Activated CD8-positive, alpha-beta memory T cell treated with anti-CD3 and anti-CD28 coated beads, Interleukin-2, amount 50 U/mL, for 48 hours (primary cell): ENCODE results near the gene NLGN1.
"Not testable (repeated sequence)": the region's sequence is repeated elsewhere in the genome, so short reads cannot be mapped to it uniquely, and the experiment has no call there.

ENCODE experiments used
- DNase-seq: peaks from one replicate; pipeline ENCODE4 v3.0.0-alpha.2; 2020

NLGN1 gene

GRCh38 chr3:173430576-173430975, 33.0 kb downstream of the NLGN1 start:
- no peak for DNase-seq

DNA sequence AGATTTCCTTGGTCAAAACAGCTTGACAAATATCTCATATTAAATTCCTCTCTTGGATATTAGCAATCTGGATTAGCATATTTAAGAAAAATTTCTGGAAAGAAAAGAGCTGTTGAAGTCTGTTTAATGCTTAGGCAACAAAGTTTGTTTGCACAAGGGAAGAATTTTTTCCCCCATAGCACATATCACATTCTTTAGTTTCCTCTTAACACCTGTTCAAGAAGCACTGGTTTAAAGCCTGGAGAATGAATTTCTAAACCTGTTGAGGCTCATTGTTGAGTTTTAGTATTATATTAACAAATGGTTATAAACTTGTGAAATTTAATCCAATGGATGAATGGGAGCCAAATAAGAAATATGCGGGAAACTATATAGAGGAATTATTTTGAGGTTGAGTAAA, 41.5 kb downstream of the NLGN1 start:
- DNase-seq: no peak

DNA sequence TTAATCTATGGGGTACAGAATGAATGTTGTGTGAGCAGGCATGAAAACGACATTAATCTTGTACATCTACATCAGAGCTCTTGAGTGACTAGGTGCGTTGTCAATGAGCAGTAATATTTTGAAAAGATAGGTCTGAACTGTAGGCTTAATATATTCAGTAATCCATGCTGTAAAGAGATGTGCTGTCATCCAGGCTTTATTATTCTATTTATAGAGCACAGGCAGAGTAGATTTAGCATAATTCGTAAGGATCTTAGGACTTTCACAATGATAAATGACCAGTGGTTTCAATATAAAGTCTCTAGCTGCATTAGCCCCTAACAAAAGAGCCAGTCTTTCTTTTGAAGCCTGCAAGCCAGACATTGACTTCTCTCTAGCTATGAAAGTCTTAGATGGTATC, 43.0 kb downstream of the NLGN1 start:
- DNase-seq: no peak

DNA sequence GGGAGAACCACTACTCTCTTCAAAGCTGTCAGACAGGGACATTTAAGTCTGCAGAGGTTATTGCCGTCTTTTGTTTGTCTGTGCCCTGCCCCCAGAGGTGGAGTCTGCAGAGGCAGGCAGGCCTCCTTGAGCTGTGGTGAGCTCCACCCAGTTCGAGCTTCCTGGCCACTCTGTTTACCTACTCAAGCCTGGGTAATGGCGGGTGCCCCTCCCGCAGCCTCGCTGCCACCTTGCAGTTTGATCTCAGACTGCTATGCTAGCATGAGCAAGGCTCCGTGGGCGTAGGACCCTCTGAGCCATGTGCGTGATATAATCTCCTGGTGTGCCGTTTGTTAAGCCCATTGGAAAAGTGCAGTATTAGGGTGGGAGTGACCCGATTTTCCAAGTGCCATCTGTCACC, 54.0 kb downstream of the NLGN1 start:
- DNase-seq: not testable (repeated sequence)

GRCh38 chr3:173463250-173463649, 65.7 kb downstream of the NLGN1 start:
- DNase-seq: no peak

- no peak for DNase-seq
These were observed 67.6 kb downstream of the NLGN1 start for GRCh38 chr3:173465112-173465511.

DNA sequence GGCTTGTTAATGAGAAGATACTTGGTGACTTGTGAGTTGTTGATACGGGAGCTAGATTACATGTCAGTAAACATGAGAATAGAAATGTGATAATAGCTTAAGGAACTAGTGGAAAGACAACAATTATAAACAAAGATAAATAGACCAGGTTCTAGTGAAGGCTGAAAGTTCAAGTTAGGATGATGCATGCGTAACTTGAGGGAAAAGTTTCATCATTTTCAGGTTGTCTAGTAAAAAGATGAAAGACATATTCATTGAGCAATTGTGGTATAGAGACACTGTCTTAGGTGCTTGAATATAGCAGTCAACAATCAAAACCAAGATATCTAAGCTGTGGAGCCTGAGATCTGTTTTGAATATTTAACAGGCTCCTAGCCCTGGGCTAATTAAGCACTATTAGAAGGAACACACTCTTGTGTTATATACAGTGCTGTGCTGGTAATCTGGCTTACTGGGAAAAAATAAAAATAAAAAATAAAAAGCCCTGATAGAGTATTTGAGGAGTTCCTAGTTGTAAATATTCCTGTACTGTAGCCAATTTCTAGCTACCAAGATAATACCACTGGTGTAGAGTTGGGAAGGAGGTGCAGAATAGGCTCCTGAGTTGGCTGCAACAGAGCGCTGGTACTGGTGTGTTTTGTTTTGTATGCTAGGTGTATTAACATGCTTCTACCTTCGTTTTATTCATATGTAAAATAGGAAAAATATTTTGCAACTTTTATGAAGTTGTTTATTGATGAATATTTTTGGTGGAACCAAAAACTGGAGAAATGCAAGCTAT, 68.5 kb downstream of the NLGN1 start:
- no peak for DNase-seq

GRCh38 chr3:173467501-173467900, 70.0 kb downstream of the NLGN1 start:
- no peak for DNase-seq

GRCh38 chr3:173473237-173473636, 75.7 kb downstream of the NLGN1 start:
- DNase-seq: no peak

DNA sequence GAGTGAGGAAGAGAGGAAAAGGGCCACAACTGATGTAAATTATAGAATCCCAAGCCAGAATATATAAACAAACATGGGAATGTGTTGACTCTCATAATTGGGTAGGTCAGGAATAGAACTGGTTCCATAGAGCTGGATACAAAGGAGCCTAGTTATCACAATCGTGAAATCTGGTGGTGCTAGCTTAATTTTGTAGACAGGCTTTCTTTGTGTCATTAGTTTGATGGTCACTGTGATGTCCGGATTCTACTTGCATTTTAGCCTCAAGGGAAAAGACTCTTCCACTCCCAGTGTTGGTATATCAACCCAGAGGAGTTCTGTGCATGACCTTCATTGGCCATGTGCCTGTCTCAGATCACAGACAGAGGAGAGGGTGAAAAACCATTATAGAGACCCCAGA, 81.8 kb downstream of the NLGN1 start:
- no peak for DNase-seq

GRCh38 chr3:173501931-173502489, 104.5 kb downstream of the NLGN1 start:
- no peak for DNase-seq

DNA sequence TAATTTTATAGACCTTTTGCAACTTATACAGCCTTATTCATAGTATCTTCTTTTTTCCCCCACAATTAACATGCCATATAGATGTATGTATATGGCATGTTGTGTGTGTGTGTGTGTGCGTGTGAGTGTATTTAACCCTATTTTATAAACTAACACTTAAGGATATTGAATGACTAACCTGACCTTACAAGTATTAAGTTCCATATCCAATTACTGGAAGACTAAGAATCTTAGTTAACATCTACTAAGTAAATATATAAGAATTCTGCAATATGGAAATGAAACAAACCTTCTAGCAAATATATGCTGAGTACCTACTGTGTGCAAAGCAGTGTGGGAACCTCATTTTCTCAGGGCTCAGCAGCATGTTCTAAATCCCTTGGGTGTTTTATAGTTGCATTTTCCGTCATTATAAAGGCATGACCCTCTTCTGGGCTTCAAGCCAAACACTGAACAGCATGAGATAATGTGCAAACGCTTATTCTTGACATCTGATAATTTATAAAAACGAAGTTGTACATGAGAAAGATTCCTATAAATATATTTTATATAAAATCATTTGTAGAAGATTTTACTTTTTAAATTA, 105.5 kb downstream of the NLGN1 start:
- no peak for DNase-seq

DNA sequence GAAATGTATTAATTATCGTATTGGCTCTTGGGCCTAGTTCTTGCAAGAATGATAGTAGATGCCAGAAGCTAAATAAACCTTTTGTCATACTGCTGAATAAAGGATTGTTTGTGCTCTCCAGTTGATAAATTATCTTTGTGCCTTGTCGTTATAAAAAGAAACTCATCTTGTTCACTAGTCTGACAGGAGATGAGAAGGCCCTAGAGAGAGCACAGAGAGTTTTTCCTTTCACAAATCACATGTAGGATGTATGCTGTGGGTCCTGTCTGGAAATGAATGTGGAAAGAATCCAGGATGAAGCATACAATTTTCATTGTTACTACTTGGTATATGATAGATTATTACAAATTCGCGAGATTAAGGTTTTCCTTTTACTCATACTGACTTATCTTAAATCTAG, 113.0 kb downstream of the NLGN1 start:
- no peak for DNase-seq

GRCh38 chr3:173513123-173513522, 115.6 kb downstream of the NLGN1 start:
- no peak for DNase-seq

DNA sequence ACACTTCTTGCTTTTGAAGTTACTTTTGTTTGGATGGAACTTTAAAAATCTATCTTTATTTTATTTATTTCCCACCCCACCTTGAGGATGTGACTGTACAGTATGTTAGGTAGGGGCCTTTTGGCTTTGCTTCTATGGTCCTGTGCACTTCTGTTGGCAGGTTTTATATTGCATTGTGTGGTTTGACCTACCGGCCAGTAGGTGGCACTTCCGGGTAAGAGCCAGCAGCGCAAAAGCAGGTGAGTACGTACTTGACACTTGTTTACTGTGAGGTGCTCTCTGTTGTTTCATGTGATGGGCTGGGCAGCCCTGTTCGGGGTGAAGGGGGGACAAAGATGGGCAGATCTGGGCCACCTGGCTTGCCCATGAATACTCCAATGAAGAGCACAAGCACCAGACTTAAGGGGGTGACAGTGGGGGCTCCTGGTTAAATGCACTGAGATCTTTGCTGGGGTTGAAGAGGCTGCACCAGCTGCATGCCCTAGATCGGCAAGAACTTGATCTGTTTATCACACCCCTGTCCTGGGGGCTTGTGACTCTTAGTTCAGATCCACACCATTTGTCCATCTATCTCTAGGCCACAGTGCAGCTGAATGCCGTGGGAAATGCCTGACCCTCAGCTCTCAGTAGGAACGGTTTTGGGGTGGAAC, 131.6 kb downstream of the NLGN1 start:
- no peak for DNase-seq

DNA sequence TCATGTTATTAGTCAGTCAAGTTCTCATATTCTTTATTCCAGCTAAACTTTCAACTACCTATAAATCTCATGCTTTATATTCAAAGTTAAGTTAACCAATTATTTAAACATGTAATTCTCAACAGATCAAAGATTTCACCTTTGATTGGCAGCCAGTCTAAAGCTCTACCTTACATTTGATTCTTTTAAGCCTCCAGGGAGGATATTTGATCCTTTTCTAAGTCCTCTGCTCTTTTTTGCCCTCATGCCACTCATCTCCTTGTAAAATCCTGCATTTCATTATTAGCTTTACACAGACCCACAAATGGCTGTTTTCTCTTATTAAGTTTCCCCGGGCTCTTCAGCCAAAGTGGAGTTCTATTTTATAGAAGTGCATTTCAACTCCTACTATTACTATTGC, 134.1 kb downstream of the NLGN1 start:
- DNase-seq: no peak

DNA sequence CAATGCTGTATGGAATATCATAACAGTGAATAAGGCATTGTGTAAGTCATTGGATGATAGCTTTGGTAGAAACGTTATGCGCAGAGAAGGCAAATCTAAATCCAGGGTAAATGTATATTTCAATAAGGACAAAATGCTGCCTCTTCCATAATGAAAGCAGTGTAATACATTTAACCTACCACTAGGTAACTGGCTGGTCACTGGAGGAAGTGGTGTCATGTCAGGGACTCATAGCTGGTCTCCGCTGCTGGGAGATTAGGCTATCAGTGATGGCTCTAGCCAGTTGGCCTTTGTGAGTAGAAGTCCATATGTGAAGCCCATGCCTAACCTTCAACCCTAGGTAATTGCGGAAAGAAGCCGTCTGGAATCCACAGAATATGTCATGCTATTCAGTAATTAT, 140.9 kb downstream of the NLGN1 start:
- DNase-seq: no peak

DNA sequence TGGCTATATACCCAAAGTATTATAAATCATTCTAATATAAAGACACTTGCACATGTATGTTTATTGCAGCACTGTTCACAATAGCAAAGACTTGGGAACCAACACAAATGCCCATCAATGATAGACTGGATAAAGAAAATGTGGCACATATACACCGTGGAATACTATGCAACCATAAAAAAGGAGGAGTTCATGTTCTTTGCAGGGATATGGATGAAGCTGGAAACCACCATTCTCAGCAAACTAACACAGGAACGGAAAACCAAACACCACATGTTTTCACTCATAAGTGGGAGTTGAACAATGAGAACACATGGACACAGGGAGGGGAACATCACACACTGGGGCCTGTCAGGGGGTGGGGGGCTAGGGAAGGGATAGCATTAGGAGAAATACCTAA, 148.0 kb downstream of the NLGN1 start:
- DNase-seq: not testable (repeated sequence)

DNA sequence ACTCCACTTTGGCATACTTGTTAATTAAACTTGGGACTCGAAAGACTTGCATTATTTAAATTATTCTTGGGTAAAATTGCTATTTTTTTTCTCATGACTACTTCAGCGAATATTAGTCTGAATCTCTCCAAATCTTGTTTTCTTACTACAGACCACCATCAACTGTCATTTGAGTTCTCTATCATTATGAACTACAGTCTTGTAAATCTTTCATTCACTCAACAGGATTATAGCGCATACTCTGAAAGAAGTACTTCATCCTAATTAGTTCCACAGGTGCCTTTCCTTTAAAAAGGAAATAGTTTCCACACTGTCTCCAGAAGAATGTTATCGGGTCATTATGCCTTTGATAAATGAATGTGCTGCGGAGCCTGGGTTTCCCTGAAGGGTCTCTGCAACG, 149.5 kb downstream of the NLGN1 start:
- no peak for DNase-seq

- no peak for DNase-seq
These were observed 150.7 kb downstream of the NLGN1 start for GRCh38 chr3:173548261-173548660.

DNA sequence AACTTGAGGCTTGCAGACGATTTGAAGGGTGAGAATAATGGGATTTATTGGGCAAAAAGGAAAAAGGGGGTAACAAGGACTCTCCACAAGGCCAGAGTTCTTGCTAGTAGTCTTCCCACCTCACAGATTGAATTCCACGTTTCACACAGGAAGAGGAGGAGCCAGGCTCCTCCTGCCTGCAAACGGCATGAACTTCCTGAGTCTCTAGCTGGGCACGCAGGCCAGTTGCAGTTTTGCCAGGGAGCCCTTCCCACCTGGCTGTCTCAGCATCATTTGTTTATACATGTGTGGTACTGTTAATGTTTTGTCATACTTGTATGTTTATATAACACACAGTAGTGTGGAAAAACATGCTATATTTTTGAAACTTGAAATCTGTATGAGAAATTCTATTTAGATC, 155.0 kb downstream of the NLGN1 start:
- DNase-seq: no peak

- DNase-seq: no peak
These were observed 156.2 kb downstream of the NLGN1 start for GRCh38 chr3:173553635-173554280.

DNA sequence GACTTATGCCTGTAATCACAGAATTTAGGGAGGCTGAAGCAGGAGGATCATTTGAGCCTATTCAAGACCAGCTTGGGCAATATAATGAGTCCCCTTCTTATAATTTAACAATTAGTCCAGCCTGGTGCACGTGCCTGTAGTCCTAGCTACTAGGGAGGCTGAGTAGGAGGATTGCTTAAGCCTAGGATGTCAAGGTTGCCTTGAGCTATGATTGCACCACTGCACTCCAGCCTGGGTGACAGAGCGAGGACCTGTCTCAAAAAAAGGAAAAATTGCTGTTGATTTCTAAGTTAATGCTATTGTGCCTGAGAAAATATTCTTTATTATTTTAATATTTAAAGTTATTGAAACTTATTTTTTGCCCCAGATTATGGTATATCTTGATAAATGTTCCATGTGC, 159.0 kb downstream of the NLGN1 start:
- DNase-seq: no peak

GRCh38 chr3:173567997-173568396, 170.5 kb downstream of the NLGN1 start:
- DNase-seq: no peak
